ENCODE measurements around the gene GABRG3. TPM values are rescaled to one million over a fixed set of nuclear protein-coding genes. Genes with fewer than 3 reads are reported as not detected.

Gene GABRG3
- total and polyA plus RNA-seq, 12 donors = not detected

DNA sequence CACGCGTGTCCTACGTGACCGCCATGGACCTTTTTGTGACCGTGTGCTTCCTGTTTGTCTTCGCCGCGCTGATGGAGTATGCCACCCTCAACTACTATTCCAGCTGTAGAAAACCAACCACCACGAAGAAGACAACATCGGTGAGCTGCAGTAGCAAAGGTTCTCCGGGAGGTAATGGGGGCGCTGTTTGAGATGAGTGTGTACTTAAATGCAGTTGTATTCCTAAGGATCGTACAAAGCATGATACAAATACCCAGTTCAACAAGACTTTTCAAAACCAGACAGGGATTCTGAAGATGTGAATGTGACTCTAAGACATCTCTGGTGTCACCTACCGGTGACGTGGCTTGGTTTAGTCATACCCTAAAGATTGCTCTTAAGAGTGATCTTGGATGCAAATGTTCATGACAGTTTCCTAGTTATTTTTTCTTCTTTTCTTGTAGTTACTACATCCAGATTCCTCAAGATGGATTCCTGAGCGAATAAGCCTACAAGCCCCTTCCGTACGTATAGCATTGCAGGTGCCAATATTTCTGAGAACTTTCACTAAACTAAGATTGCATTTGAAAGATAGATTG lies 556.6 kb downstream of the GABRG3 start:
- no peaks in the 10 kb centered on the region for H3K4me1 ChIP-seq
- H3K27ac ChIP-seq = no peak overlapping the region
- DNase-seq (no peak), ATAC-seq (no peak)
- WGBS, 2 donors = 76 to 81% methylated on average over 18 of the region's 18 CpGs
- H3K4me3 ChIP-seq = no peak overlapping the region
- H3K36me3 ChIP-seq = no peaks in the 10 kb centered on the region
- TF ChIP-seq, protein P1, sequence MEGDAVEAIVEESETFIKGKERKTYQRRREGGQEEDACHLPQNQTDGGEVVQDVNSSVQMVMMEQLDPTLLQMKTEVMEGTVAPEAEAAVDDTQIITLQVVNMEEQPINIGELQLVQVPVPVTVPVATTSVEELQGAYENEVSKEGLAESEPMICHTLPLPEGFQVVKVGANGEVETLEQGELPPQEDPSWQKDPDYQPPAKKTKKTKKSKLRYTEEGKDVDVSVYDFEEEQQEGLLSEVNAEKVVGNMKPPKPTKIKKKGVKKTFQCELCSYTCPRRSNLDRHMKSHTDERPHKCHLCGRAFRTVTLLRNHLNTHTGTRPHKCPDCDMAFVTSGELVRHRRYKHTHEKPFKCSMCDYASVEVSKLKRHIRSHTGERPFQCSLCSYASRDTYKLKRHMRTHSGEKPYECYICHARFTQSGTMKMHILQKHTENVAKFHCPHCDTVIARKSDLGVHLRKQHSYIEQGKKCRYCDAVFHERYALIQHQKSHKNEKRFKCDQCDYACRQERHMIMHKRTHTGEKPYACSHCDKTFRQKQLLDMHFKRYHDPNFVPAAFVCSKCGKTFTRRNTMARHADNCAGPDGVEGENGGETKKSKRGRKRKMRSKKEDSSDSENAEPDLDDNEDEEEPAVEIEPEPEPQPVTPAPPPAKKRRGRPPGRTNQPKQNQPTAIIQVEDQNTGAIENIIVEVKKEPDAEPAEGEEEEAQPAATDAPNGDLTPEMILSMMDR (IDR thresholded peaks at IDR 0.05) = no peak
- H3K27me3 ChIP-seq = no peaks in the 10 kb centered on the region
- intact Hi-C loops (cut with DNase I) = no loop called here
- peaks cover 0 to 48% (median 14%) of the 10 kb centered on the region in 11 donors for H3K9me3 ChIP-seq

DNA sequence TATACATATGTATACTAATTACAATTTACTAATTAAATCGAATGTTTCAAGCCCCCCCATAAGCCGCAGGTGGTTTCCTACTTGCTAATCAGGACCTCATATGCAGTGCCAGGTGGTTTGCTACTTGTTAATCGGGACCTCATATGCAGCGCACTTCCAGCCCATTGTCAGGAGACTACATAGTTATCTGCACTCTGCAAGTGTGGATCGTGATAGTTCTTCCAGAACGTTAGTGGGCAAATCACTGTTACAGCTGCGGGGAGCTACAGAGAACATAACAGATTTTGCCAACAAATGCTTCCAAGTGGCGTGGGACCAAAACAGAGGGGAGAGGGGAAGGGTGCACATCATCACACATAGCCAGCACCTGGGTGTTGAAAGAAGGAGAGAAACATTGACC lies 558.4 kb downstream of the GABRG3 start:
- Histone ChIP-seq H3K4me1 (no peaks in the 10 kb centered on the region), H3K27ac (no peak overlapping the region), H3K9me3 (peaks cover 0 to 33% (median 2%) of the 10 kb centered on the region in 11 donors), H3K36me3 (no peaks in the 10 kb centered on the region), H3K4me3 (no peak overlapping the region), H3K27me3 (peaks cover 0 to 7% (median 0%) of the 10 kb centered on the region in 7 donors)
- 66 to 71% methylated on average over 8 of the region's 8 CpGs for WGBS, 2 donors
- DNase-seq (no peak), ATAC-seq (no peak)
- intact Hi-C loops (cut with DNase I) = no loop called here
- TF ChIP-seq, protein P1 (IDR thresholded peaks at IDR 0.05) = no peak

DNA sequence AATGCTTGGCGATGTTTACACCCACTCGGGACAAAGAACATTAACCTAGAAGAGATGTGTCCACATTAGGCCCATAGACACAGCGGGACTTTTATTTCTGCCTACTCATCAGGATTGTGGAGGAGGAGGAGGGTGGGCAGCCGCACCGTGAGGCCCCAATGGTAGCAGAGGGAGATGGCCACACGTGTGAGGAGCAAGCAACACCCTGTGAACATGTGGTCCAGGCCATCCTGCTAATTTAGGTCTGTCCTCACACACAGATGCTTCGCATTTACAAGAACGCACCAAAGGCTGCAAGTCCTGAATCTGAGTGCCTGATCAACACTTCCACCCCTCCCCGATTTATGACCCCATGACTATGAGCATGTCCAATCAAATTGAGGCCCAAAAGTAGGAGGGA lies 560.0 kb downstream of the GABRG3 start:
- Histone ChIP-seq H3K27me3 (peaks cover 0 to 7% (median 0%) of the 10 kb centered on the region in 7 donors), H3K4me3 (no peak overlapping the region), H3K36me3 (no peaks in the 10 kb centered on the region), H3K4me1 (no peaks in the 10 kb centered on the region), H3K27ac (no peak overlapping the region), H3K9me3 (peaks cover 0 to 19% (median 0%) of the 10 kb centered on the region in 11 donors)
- no peak for ATAC-seq
- intact Hi-C loops (cut with DNase I) = no loop called here
- DNase-seq = no peak
- 84 to 85% methylated on average over 9 of the region's 9 CpGs for WGBS, 2 donors
- TF ChIP-seq, protein P1 (IDR thresholded peaks at IDR 0.05) = no peak

DNA sequence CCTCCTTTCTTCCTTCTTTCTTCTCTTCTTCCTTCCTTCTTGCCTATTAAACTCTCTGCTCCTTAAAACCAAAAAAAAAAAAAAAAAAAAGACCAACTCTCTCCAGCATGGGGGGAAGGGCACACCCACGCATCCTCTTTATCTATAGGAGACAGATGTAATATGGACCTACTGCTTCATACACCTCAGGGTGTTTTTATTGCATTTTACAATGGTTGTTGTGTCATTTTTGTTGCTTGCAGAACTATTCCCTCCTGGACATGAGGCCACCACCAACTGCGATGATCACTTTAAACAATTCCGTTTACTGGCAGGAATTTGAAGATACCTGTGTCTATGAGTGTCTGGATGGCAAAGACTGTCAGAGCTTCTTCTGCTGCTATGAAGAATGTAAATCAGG lies 561.4 kb downstream of the GABRG3 start:
- DNase-seq = no peak
- intact Hi-C loops (cut with DNase I) = no loop called here
- 79 to 87% methylated on average over 3 of the region's 3 CpGs for WGBS, 2 donors
- Histone ChIP-seq H3K9me3 (peaks cover 0 to 9% (median 0%) of the 10 kb centered on the region in 11 donors), H3K27me3 (peaks cover 0 to 7% (median 0%) of the 10 kb centered on the region in 7 donors), H3K4me3 (no peak overlapping the region), H3K27ac (no peak overlapping the region), H3K36me3 (no peaks in the 10 kb centered on the region), H3K4me1 (no peaks in the 10 kb centered on the region)
- no peak for ATAC-seq
- TF ChIP-seq, protein P1 (IDR thresholded peaks at IDR 0.05) = no peak
